Adipose tissue (tissue), 3 donors: Measurements from ENCODE around the gene AKAP10. TPM values are rescaled to one million over a fixed set of nuclear protein-coding genes. Genes with fewer than 3 reads are reported as not detected.
"Not testable (repeated sequence)": the region's sequence is repeated elsewhere in the genome, so short reads cannot be mapped to it uniquely, and the experiment has no call there.

ENCODE experiments used
- H3K27ac ChIP-seq: one replicate; pipeline ENCODE4 v1.5.1; 2013; ENCODE audit warnings: low read depth, low read length
- WGBS, 3 donors: extraction: QIAGEN DNeasy Blood & Tissue Kit; methylation state at CpG; one replicate each; pipeline ENCODE4 v1.1.7; 2013; 5-methylcytosine and 5-hydroxymethylcytosine counted together
- polyA plus RNA-seq, 3 donors: library from polyadenylated mRNA; stranded (reverse); fragments of 200-250 nt; gene quantifications; one replicate each; pipeline ENCODE4 v1.2.3, GENCODE V29; 2013
- donor health status: healthy with polysubstance abuse.
- donor health status: Bipolar disorder and iron deficiency.
- donor health status: healthy.

The AKAP10 gene
- polyA plus RNA-seq, 3 donors: 5.6 to 11.4 (median 8.4) TPM

DNA sequence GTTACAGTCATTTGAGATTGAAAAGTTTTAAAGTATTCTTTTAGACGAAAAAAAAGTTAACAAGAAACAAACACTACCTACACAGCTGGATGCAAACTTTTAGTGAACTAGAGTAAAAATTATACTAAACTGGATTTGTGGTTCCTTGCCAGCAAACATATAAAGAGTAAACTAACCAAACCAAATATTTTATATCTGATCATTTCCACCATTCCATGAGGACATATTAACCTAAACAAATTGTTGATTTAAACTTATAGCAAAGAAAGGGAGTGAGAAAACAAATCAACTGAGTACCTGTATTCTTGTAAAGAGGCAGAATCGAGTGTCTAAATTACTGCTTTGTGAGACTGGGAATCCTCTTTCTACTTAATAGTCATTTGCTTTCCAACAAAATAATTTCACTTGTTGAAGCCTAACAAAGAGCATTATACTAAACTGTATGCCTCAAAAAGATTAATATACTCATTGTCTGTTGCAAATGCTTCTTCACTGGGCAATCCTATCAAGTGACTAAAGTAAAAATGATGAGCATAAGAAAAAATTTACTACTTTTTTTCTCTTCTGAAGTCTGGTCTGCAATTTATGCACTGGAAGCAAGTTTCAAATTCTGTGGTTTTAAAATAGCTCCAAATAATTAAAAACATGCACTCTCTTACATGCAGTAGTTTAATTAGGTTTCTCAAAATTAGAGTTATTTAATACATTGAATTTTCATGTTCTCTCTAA, 37.5 kb downstream of the AKAP10 start:
- no peak overlapping the region for H3K27ac ChIP-seq
- 92 to 93% (median 93%) methylated on average over 2 of the region's 2 CpGs for WGBS, 3 donors

DNA sequence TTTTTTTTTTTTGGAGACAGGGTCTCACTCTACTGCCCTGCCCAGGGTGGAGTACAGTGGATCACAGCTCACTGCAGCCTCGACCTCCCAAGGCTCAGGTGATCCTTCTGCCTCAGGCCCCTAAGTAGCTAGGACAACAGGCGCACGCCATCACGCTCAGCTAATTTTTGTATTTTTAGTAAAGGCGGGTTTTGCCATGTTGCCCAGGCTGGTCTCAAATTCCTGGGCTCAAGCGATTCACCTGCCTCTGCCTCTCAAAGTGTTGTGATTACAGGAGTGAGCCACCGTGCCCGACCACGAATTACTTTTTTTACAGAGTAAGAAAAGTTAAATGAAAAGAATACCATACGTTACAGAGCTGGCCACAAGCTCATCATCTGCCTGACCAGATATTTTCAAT, 38.9 kb downstream of the AKAP10 start:
- no peak overlapping the region for H3K27ac ChIP-seq
- WGBS, 3 donors: 98% methylated on average over 10 of the region's 10 CpGs

DNA sequence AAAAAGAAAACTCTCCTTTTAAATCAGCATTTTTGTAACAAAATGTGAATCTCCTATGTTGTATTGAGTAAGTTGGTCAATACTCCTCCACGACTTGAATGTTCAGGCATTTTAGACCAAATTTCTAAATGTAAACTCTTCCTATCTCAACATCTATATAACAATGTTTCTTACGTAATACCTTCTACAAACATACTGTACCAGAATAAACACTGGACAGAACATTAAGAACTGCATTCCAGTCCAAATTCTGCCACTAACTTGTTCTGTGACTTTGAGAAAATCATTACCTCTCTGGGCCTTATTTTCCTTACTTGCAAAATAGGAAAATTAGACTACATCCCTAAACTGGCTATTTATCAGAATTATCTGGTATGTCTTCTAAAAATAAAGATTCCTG, 40.1 kb downstream of the AKAP10 start:
- H3K27ac ChIP-seq: no peak overlapping the region
- 48 to 90% (median 80%) methylated on average over 2 of the region's 2 CpGs for WGBS, 3 donors

DNA sequence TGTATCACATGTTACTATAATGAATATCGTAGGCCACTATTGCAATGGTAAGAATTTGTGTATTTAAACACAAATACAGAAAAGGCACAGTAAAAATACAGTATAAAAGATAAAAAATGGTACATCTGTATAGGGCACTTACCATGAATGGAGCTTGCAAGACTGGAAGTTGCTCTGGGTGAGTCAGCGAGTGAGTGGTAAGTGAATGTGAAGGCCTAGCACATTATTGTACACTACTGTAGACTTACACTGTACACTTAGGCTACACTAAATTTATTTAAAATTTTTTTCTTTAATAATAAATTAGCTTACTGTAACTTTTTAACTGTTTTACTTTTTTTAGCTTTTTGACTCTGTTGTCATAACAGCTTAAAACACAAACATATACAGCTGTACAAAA, 42.5 kb downstream of the AKAP10 start:
- no peak overlapping the region for H3K27ac ChIP-seq
- WGBS, 3 donors: 96 to 100% (median 99%) methylated on average over 2 of the region's 2 CpGs

DNA sequence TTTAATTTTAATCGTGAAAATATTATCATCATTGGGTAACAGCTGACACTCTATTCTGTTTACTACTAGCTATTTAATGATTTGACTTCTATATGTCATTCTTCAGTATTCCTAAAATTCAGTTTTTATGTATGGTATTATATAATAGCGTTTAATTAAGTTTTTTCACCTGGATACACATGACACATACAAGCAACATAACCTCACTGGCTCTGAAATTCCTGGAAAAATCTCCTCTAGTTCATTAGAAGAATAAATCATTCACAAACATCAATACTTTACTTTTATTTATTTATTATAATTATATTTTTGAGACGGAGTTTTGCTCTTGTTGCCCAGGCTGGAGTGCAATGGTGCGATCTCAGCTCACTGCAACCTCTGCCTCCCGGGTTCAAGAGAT, 44.0 kb downstream of the AKAP10 start:
- no peak overlapping the region for H3K27ac ChIP-seq
- 95 to 99% (median 97%) methylated on average over 5 of the region's 5 CpGs for WGBS, 3 donors

DNA sequence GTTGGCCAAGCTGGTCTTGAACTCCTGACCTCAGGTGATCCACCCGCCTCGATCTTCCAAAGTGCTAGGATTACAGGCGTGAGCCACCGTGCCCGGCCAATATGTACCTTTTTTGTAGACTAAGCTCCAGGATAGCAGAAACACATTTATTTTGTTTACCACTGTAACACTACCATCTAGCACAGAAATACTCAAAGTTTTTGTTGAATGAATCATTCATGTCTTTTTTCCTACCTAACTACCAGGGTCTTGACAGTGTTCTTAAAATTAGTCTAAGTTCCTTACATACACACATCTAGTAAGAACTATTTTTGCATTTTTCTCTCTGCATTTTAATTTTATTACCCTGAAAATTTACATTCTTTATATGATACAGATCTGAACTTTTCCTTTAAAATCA, 44.4 kb downstream of the AKAP10 start:
- WGBS, 3 donors: 99% methylated on average over 5 of the region's 5 CpGs
- no peak overlapping the region for H3K27ac ChIP-seq

DNA sequence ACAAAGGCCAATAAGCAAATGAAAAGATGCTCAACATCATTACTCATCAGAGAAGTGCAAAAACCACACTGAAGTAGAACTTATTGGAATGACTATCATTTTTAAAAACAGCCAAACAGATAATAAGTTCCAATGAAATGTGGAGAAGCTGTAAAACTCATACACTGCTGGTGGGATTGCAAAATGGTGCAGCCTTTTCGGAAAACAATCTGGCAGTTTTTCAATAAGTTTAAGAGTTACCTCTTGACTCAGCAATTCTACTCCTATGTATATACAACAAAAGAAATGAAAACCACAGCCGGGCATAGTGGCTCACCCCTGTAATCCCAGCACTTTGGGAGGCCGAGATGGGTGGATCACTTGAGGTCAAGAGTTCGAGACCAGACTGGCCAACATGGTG, 49.3 kb downstream of the AKAP10 start:
- 82 to 97% (median 87%) methylated on average over 4 of the region's 4 CpGs for WGBS, 3 donors
- no peak overlapping the region for H3K27ac ChIP-seq

DNA sequence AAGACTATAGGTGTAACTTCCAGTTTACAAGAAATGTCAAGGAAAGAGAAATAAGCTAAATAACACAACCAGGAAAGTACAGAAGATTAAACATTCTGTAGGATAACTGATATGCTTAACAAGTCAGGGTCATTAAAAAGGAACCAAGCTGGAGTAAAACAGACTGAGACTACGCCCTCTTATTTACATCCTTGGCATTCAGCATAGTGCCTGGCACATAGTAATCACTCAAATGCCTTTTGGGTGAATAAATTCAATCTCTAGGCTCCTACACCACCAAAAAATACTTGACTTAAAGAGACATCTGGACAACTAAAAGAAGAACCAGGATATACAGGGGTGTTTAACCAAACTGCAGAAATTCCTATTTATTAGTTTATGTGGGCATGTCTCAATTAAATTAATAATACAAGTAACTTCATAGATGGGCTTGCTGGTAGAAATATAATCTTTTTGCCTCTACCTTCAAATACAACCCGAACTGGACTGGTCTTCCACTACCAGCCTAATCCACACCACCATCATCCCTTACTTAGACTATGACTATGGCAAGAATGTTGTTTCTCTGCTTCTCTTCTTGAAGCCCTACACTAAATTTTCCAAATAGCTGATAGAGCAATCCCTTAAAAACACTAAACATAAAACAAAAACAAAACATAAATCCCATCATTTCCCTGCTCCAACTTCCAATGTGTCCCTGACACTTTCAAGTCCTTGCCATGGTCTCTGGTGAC, 62.2 kb downstream of the AKAP10 start:
- H3K27ac ChIP-seq: no peak overlapping the region
- 95 to 99% (median 98%) methylated on average over 2 of the region's 2 CpGs for WGBS, 3 donors

DNA sequence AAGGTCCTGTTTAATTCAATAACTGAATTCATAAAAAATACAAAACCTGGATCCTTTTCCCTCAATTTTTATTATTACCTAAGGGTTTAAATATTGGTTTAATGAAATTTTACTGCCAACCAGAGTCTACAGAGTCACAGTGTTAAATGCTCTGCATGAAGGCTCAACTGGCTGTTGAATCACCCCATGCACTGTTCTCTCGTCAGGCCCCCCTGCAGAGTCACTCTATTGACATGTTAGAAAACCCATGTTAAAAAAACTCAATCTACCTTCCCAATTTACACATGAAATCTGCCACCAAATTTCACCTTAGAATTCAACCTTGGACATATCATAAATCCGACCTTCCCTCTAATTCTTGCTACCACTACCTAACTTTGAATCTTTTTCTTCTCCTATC, 66.6 kb downstream of the AKAP10 start:
- H3K27ac ChIP-seq: no peak overlapping the region
- 88 to 100% (median 94%) methylated on average over 2 of the region's 2 CpGs for WGBS, 3 donors

DNA sequence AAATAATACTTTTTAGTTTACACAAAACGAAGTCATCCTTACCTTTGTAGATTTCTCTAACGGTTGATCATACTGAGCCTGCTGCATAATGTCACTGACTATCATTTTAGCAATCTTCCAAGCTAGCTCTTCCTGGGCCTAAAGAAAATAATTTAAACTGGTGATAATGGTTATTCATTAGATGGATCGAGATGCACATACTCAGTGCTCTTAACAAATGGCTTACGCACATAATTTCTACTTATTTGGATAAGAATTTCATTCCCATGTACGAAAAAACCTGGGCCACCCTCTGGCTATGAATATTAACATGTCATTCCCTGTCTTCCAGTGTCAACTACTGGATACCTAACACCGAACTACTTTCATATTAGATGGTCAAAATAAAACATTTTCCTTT, 68.5 kb downstream of the AKAP10 start:
- no peak overlapping the region for H3K27ac ChIP-seq
- 94 to 96% (median 95%) methylated on average over 6 of the region's 6 CpGs for WGBS, 3 donors

DNA sequence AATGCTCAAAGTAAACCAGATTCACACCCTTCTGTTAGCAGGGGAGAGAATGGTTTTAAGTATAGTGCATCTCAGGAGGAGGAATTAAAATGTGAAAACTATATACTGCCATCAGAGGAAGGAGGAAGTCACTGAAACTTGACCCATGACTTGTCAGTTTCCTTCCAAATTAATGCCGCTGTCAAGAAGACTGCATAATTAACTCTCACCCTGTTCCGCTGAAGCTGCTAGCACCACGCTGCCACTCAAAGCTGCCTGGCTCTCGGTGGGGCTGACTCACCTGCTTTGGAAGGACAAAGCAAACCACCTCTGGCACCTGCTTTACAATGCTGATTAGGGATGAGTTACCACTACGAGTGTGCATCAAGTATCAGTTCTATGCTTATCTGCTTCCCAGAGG, 72.1 kb downstream of the AKAP10 start:
- WGBS, 3 donors: 67 to 79% (median 68%) methylated on average over 5 of the region's 5 CpGs

DNA sequence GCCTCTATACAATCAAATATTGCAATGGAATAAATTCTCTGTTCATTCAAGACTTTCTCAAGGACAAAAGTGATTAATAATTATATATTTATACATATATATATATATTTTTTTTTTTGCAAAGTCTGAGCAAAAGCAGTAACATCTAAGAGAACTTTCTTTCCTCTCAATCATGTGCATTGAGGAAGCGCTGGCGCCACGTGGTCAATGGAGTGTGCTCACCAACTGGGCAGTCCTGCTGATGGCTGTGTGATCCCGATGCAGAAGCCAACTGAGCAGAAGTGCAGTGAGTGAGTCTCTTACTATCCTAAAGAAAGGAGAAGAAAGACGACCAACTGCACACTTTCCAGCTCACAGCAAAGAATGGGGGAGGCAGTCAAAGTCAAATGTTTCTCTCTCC, 72.7 kb downstream of the AKAP10 start:
- no peak overlapping the region for H3K27ac ChIP-seq
- WGBS, 3 donors: 72 to 86% (median 81%) methylated on average over 5 of the region's 5 CpGs

More for the DNA sequence above, 72.1 kb downstream of the AKAP10 start:
- no peak overlapping the region for H3K27ac ChIP-seq

DNA sequence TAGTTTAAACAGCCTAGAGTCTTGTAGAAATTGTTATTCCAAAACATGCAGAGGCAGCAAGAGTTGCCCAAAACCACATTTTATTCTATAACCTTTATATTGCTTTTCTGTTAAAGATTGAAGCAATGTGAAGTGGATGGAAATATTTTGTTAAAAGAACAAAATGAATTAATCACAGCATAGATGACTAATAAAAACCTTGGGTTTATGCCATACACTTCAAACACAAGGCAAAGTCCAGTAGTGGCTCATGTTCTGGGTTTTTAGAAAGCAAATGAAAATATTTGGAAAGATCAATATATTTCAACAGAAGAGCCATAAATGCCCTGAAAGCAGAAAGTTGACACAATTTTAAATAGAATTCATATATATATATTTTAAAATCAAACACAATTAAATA, 73.2 kb downstream of the AKAP10 start:
- no peak overlapping the region for H3K27ac ChIP-seq

DNA sequence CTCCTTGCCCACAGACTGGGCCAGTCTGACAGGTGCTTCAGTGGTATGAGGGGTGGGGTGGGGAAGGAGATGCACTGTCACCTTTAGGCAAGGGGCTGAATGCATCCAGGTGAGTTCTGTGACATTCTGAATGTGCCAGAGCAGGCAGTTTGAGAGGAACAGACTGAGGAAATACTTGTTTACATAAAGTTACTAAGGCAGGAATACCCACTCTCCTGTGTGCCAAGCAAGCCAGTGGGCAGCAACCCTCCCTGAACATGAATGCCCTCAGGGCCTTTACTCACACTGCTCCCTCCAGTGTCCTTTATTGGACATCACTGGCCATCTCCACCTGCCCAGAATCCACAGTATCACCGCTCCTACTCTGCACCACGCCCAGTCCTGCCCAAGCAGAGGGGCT, 76.8 kb downstream of the AKAP10 start:
- WGBS, 3 donors: 96 to 100% (median 100%) methylated on average over 2 of the region's 2 CpGs
- H3K27ac ChIP-seq: no peak overlapping the region

DNA sequence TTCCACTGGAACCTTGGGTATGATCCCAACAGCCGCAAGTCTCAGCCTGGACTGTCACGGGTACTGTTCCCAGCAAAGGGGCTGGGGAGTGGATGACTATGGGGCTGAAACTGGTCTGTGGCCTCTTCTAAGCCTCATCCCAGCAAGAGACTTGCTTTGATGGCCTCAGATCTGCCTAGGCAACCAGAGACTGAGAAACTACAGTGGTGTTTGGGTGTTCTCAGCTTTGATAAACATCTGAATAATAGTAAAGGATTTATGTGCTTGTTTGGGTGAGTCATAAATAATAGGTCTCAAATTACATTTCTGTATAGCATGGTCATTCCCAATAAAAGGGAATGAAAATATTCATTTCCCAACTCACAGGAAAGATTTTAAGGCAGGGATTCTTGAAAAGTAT, 79.7 kb downstream of the AKAP10 start:
- 75 to 100% (median 77%) methylated on average over 2 of the region's 2 CpGs for WGBS, 3 donors
- no peak overlapping the region for H3K27ac ChIP-seq

DNA sequence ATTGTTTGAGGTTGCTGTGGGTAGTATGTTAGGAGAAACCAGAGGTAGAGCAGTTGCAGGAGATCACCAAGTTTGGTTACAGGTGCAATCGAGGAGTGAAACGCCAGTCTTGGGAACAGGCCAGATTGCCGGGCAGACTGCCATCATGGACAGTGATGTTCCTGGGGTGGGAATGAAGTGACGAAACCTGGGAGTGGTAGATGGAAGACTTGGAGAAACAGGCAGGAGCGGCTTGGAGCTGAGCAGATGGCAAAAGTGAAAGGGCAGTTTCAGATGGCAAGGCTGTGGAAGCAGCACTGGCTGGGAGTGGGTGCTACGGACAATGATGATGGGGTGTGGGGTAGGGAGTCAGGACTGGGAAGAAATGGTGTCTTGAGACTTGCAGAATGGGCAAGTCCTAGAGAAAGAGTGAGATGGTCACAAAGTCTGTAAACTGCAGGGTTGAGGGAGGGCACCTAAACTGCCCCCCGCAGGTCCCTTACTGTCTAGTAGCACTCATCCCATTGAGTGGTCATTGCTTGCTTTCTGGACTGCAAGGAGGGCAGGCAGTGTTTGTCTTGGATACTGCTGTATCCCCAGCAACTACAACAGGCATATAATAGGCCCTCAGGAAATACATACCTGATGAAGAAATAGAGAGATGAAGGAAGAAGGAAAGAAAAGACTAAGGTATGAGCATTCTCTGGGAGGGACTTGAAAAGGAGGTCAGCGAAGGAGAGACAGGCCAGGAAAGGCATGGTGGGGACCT, 80.4 kb downstream of the AKAP10 start:
- WGBS, 3 donors: 56 to 68% (median 67%) methylated on average over 8 of the region's 8 CpGs
- no peak overlapping the region for H3K27ac ChIP-seq

DNA sequence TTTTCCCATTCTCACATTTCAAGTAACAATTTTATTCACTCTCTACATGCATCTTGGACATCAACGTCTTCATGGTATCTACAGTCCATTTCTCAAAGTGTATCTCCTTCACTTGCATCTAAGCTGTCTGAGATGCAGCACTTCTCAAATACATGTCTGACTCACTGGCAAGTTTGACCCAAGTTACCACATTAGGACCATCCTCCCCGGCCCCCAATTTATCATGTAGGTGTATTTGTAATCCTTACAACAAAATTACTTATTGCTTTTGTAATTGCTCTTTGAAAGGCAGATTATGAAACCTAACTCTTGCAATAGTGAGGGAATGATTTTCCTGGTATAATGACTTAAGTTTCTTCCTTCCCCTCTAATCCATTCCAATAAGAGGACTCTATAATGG, 80.9 kb downstream of the AKAP10 start:
- WGBS, 3 donors: 68 to 78% (median 71%) methylated on average over 2 of the region's 2 CpGs
- H3K27ac ChIP-seq: no peak overlapping the region

DNA sequence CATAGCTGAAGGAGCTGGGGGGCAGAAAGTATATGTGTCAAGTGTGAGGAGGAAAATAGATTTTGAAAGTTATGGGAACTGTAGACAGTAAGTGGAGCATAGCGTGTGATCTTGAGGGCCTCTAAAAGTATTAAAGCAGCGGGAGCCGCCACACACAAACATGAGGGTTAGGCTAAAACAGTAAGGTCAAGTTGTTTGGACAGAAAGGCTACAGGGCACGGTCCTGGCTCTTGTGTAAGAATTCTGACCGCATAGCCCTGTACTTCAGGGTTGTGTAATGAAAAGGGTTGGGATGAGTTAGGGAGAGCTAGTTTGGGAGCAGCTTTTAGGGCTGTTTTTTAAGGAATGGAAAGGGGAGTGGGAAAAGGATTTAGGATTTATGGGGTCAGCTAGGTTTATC, 87.1 kb downstream of the AKAP10 start:
- H3K27ac ChIP-seq: not testable (repeated sequence)
- WGBS, 3 donors: 78 to 94% (median 80%) methylated on average over 5 of the region's 5 CpGs

DNA sequence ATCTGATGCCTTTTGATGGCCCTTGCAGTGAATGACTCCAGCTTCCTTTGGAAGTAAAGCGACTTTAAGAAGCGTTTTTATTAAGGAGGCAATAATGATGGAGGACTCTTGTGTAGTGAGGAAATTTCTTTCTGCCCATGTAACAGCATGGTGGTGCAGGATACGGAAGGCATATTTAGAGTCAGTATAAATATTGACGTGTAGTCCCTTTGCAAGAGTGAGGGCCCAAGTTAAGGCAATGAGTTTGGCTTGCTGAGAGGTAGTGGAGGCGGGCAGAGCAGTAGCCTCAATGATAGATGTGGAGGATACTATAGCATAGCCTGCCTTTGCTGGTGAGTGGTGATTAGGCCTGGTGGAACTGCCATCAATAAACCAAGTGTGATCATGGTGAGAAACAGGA, 87.6 kb downstream of the AKAP10 start:
- not testable (repeated sequence) for H3K27ac ChIP-seq

DNA sequence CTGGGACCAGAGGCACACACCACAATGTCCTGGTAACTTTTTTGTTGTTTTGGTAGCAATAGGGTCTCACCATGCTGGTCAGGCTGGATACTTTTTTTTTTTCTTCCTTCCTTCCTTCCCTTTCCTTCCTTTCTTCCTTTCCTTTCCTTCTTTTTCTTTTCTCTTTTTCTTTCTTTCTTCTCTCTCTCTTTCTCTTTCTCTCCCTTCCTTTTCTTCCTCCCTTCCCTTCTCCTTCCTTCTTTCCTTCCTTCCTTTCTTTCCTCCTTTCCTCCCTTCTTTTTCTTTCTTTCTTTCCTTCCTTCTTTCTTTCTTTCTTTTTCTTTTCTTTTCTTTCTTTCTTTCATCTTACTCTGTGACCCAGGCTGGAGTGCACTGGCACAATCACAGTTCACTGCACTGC, 91.5 kb downstream of the AKAP10 start:
- no peak overlapping the region for H3K27ac ChIP-seq

More for the DNA sequence above, 87.6 kb downstream of the AKAP10 start:
- 93 to 94% (median 94%) methylated on average over 5 of the region's 5 CpGs for WGBS, 3 donors
